ENCODE results near the gene P3H2.

- TF ChIP-seq CTCF (conservative IDR thresholded peaks at IDR 0.05; ENCODE audit: low read depth in 2 of 2), result no peak
- TF ChIP-seq EZH2 (IDR thresholded peaks at IDR 0.05; ENCODE audit: low read depth, unreplicated experiment), result no peak
- TF ChIP-seq EZH2phosphoT487 (IDR thresholded peaks at IDR 0.05; ENCODE audit: unreplicated experiment), result no peak
- no peak for TF ChIP-seq REST (IDR thresholded peaks at IDR 0.05; ENCODE audit: unreplicated experiment)
- no peak for TF ChIP-seq POLR2AphosphoS5 (IDR thresholded peaks at IDR 0.05; ENCODE audit: low read depth)
- TF ChIP-seq ZNF462 (CRISPR knock-in tag; IDR thresholded peaks at IDR 0.05), result no peak
Measured at GRCh38 chr3:189949580-189949979, 171.1 kb downstream of the P3H2 start.

All from GM23338 (cell line).